COLO829 (cell line): ENCODE data around the gene CBFA2T3.

Source experiments
- DNase-seq: peaks from one replicate; pipeline ENCODE4 v3.0.0; 2012; ENCODE audit warnings: low spot score

The CBFA2T3 gene

GRCh38 chr16:88856828-88857727, 119.9 kb downstream of the CBFA2T3 start, which contains the start of the genes GALNS and TRAPPC2L:
Gene GALNS, minus strand, starts transcription at chr16:88856947. Its CDS starts 70 bp downstream, at chr16:88856877.
Gene TRAPPC2L, plus strand, starts transcription at chr16:88857127. Its CDS starts 24 bp downstream, at chr16:88857151.
- DNase-seq = peak; percentile 94

- no peak for DNase-seq
These were observed 120.7 kb downstream of the CBFA2T3 start for GRCh38 chr16:88856122-88856827.

GRCh38 chr16:88855736-88856121, 121.3 kb downstream of the CBFA2T3 start:
- no peak for DNase-seq

- DNase-seq = no peak
These were observed 121.8 kb downstream of the CBFA2T3 start for GRCh38 chr16:88855176-88855575.

GRCh38 chr16:88854306-88855111, 122.5 kb downstream of the CBFA2T3 start:
- DNase-seq = no peak

GRCh38 chr16:88853325-88853941, 123.6 kb downstream of the CBFA2T3 start:
- no peak for DNase-seq

GRCh38 chr16:88851616-88852015, 125.4 kb downstream of the CBFA2T3 start:
- DNase-seq = no peak

- DNase-seq = no peak
These were observed 126.3 kb downstream of the CBFA2T3 start for GRCh38 chr16:88850531-88851199.

- DNase-seq = no peak
These were observed 128.4 kb downstream of the CBFA2T3 start for GRCh38 chr16:88848557-88848956.

- DNase-seq = no peak
These were observed 129.4 kb downstream of the CBFA2T3 start for GRCh38 chr16:88847654-88848053.

- DNase-seq = no peak
These were observed 130.9 kb downstream of the CBFA2T3 start for GRCh38 chr16:88846088-88846487.

GRCh38 chr16:88844419-88845036, 132.5 kb downstream of the CBFA2T3 start:
- DNase-seq = no peak

GRCh38 chr16:88843256-88843655, 133.8 kb downstream of the CBFA2T3 start:
- no peak for DNase-seq

- no peak for DNase-seq
These were observed 134.2 kb downstream of the CBFA2T3 start for GRCh38 chr16:88842806-88843205.

GRCh38 chr16:88842308-88842756, 134.7 kb downstream of the CBFA2T3 start:
- DNase-seq = no peak

- DNase-seq = no peak
These were observed 135.3 kb downstream of the CBFA2T3 start for GRCh38 chr16:88841521-88842307.

GRCh38 chr16:88840600-88841215, 136.3 kb downstream of the CBFA2T3 start:
- no peak for DNase-seq

GRCh38 chr16:88839745-88840599, 137.0 kb downstream of the CBFA2T3 start:
- no peak for DNase-seq
